Glutamatergic neuron (in vitro differentiated cells): ENCODE data around the gene ALX3. TPM values are rescaled to one million over a fixed set of nuclear protein-coding genes. Genes with fewer than 3 reads are reported as not detected.

ENCODE experiments used
- DNase-seq: peaks from one replicate; pipeline ENCODE4 v3.0.0; 2022
- H3K27ac Mint-ChIP-seq: one replicate; pipeline ENCODE4 v1.8.0; 2020; ENCODE audit warnings: mild to moderate bottlenecking, mixed read lengths, inconsistent platforms; ENCODE audit not compliant: unreplicated experiment
- H3K27me3 Mint-ChIP-seq: one replicate; pipeline ENCODE4 v1.8.0; 2020; ENCODE audit warnings: mild to moderate bottlenecking, moderate library complexity, mixed read lengths, inconsistent platforms; ENCODE audit not compliant: unreplicated experiment
- H3K36me3 Mint-ChIP-seq: one replicate; pipeline ENCODE4 v1.8.0; 2020; ENCODE audit warnings: mild to moderate bottlenecking, mixed read lengths, inconsistent platforms; ENCODE audit not compliant: unreplicated experiment
- H3K4me1 Mint-ChIP-seq: one replicate; pipeline ENCODE4 v1.8.0; 2020; ENCODE audit warnings: mild to moderate bottlenecking, low read depth, mixed read lengths, inconsistent platforms; ENCODE audit not compliant: unreplicated experiment
- H3K4me3 Mint-ChIP-seq: one replicate; pipeline ENCODE4 v1.8.0; 2020; ENCODE audit warnings: mild to moderate bottlenecking, mixed read lengths, inconsistent platforms; ENCODE audit not compliant: unreplicated experiment
- H3K9me3 Mint-ChIP-seq: one replicate; pipeline ENCODE4 v1.8.0; 2020; ENCODE audit warnings: mild to moderate bottlenecking, moderate library complexity, mixed read lengths, inconsistent platforms; ENCODE audit not compliant: unreplicated experiment
- CTCF ChIP-seq: fragments of 200-600 bp; sonication (generic); IDR thresholded peaks from one replicate; pipeline ENCODE4 v1.5.0; 2021; ENCODE audit not compliant: partially characterized antibody, unreplicated experiment
- total RNA-seq: library from RNA; stranded (reverse); fragmentation: NEBNext Ultra II Directional; extraction: Animal tissue kit (Norgen Biotek cat#: 25700); gene quantifications from one replicate; pipeline ENCODE4 v1.2.1, GENCODE V29; 2021; ENCODE audit not compliant: unreplicated experiment

ALX3 gene
- total RNA-seq, 1 donor from 2014 or later, result not detected

DNA sequence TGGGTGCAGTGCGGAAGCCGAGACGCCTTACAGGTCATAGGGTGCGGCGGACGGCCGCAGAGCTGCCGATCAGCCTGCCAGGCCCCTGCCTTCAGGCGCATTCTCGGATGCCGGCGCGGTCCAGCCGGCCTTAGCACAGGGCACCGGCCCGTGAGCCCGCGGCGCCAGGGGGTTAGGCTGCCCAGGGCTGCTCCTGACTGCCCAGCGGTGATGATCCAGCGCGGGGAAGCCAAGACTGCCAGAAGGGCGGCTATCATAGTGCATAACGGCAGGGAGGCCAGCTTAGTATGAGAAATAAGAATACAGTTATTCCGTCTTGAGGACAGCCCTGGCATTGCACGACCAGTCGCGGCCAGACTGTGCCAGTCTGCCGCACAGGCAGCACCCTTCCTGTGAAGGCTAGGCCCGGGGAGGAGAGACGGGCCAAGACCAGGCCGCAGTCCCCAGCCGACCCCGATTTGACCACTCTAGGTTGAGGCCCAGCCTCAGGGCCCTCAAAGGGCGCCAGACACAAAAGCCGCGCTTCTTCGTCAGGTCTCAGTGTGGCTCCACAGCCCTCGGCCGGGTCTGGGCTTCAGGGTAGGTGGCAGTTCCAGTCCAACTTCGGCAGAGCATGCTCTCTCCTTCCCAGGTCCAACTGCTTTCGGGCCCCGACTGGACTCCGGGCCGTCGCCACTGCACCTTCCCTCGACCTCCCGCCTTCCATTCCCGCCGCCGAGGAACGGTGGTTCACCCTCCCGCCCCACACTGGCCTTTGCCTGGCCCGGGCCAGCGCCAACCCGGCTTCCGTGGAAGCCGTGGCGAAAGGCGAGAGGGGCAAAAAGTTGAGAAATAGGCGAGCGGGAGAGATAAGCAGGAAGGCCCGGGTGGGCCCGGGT is 829 bp downstream of the ALX3 start:
- Mint-ChIP-seq H3K4me1 (peaks cover 4% of the 10 kb centered on the region), H3K4me3 (no peak overlapping the region), H3K9me3 (peaks cover 10% of the 10 kb centered on the region), H3K27me3 (peaks cover 33% of the 10 kb centered on the region), H3K36me3 (peaks cover 9% of the 10 kb centered on the region), H3K27ac (no peak overlapping the region)
- DNase-seq, result peak; percentile 40
- TF ChIP-seq CTCF, result no peak

GRCh38 chr1:110068646-110069403 is 1.6 kb downstream of the ALX3 start:
- Mint-ChIP-seq H3K27me3 (peaks cover 33% of the 10 kb centered on the region), H3K27ac (peak overlapping the region; percentile 4), H3K4me3 (peak overlapping the region; percentile 79), H3K4me1 (peaks cover 4% of the 10 kb centered on the region), H3K36me3 (peaks cover 9% of the 10 kb centered on the region), H3K9me3 (peaks cover 12% of the 10 kb centered on the region)
- peak; percentile 39 for DNase-seq
- no peak for TF ChIP-seq CTCF

GRCh38 chr1:110067893-110068645 is 2.4 kb downstream of the ALX3 start:
- Mint-ChIP-seq H3K36me3 (peaks cover 9% of the 10 kb centered on the region), H3K4me1 (peaks cover 4% of the 10 kb centered on the region), H3K27me3 (peaks cover 30% of the 10 kb centered on the region), H3K27ac (peak overlapping the region; percentile 4), H3K4me3 (peak overlapping the region; percentile 79), H3K9me3 (peaks cover 12% of the 10 kb centered on the region)
- DNase-seq, result peak; percentile 61
- no peak for TF ChIP-seq CTCF

- no peak for DNase-seq
- TF ChIP-seq CTCF, result no peak
- Mint-ChIP-seq H3K27me3 (peaks cover 27% of the 10 kb centered on the region), H3K4me1 (peaks cover 4% of the 10 kb centered on the region), H3K4me3 (peak overlapping the region; percentile 69), H3K9me3 (peaks cover 12% of the 10 kb centered on the region), H3K36me3 (peaks cover 10% of the 10 kb centered on the region), H3K27ac (no peak overlapping the region)
Measured at GRCh38 chr1:110067479-110067892, 3.0 kb downstream of the ALX3 start.
